GM23248 (cell line): ENCODE measurements around the gene MFSD2B. TPM values are rescaled to one million over a fixed set of nuclear protein-coding genes. Genes with fewer than 3 reads are reported as not detected.
"Not testable (repeated sequence)": the region's sequence is repeated elsewhere in the genome, so short reads cannot be mapped to it uniquely, and the experiment has no call there.

Source experiments
- DNase-seq: peaks from one replicate; pipeline ENCODE4 v3.0.0-alpha.2; 2015
- H2AFZ ChIP-seq: fragments of 200-600 bp; sonication (generic); 2 replicates; pipeline ENCODE4 v1.6.1; 2016; ENCODE audit warnings: antibody characterized with exemption
- H3F3A ChIP-seq: fragments of 200-600 bp; sonication (generic); 2 replicates; pipeline ENCODE4 v1.6.1; 2016; ENCODE audit warnings: mild to moderate bottlenecking, antibody characterized with exemption, mixed run types; ENCODE audit not compliant: insufficient read depth
- H3K27ac ChIP-seq: fragments of 200-600 bp; sonication (generic); 2 replicates; pipeline ENCODE4 v1.5.1; 2016; ENCODE audit warnings: mild to moderate bottlenecking
- H3K27me3 ChIP-seq: fragments of 200-600 bp; sonication (generic); replicated peaks from 2 replicates; pipeline ENCODE4 v1.6.1; 2016; ENCODE audit warnings: mild to moderate bottlenecking; ENCODE audit not compliant: insufficient read depth
- H3K36me3 ChIP-seq: fragments of 200-600 bp; sonication (generic); 2 replicates; pipeline ENCODE4 v1.6.1; 2016; ENCODE audit warnings: low read depth, mild to moderate bottlenecking
- H3K4me1 ChIP-seq: fragments of 200-600 bp; sonication (generic); 2 replicates; pipeline ENCODE4 v1.6.1; 2016; ENCODE audit warnings: mild to moderate bottlenecking; ENCODE audit not compliant: insufficient read depth
- H3K4me2 ChIP-seq: fragments of 200-600 bp; sonication (generic); one replicate; pipeline ENCODE4 v1.6.1; 2016; ENCODE audit warnings: mild to moderate bottlenecking; ENCODE audit not compliant: unreplicated experiment
- H3K4me3 ChIP-seq: fragments of 200-600 bp; sonication (generic); 2 replicates; pipeline ENCODE4 v1.5.1; 2016; ENCODE audit warnings: mild to moderate bottlenecking
- H3K79me2 ChIP-seq: fragments of 200-600 bp; sonication (generic); 2 replicates; pipeline ENCODE4 v1.6.1; 2016; ENCODE audit warnings: mild to moderate bottlenecking; ENCODE audit not compliant: insufficient read depth
- H3K9ac ChIP-seq: fragments of 200-600 bp; sonication (generic); 2 replicates; pipeline ENCODE4 v1.6.1; 2016; ENCODE audit warnings: mild to moderate bottlenecking
- H3K9me2 ChIP-seq: fragments of 200-600 bp; sonication (generic); 2 replicates; pipeline ENCODE4 v1.6.1; 2016; ENCODE audit warnings: mixed run types, mild to moderate bottlenecking, moderate library complexity; ENCODE audit not compliant: insufficient read depth
- H3K9me3 ChIP-seq: fragments of 200-600 bp; sonication (generic); one replicate; pipeline ENCODE4 v1.6.1; 2017; ENCODE audit warnings: low read depth
- H4K20me1 ChIP-seq: fragments of 200-600 bp; sonication (generic); 2 replicates; pipeline ENCODE4 v1.6.0; 2016; ENCODE audit not compliant: insufficient read depth
- EZH2 ChIP-seq: fragments of 200-600 bp; sonication (generic); IDR thresholded peaks from 2 replicates; pipeline ENCODE4 v1.6.1; 2018; ENCODE audit warnings: antibody characterized with exemption, mild to moderate bottlenecking; ENCODE audit not compliant: insufficient read depth, poor library complexity, severe bottlenecking
- EZH2phosphoT487 ChIP-seq: fragments of 200-600 bp; sonication (generic); IDR thresholded peaks from 2 replicates; pipeline ENCODE4 v1.6.1; 2018; ENCODE audit warnings: antibody characterized with exemption, moderate library complexity, mild to moderate bottlenecking, low read depth; ENCODE audit not compliant: insufficient read depth
- WGBS, 2 experiments: methylation state at CpG; one replicate each; pipeline ENCODE4 v1.1.6; 2015 to 2017; ENCODE audit warnings: low lambda C conversion rate in 2 of 2, low coverage in 1 of 2; ENCODE audit errors: missing lambda C conversion rate in 2 of 2; 5-methylcytosine and 5-hydroxymethylcytosine counted together
- in situ Hi-C: fragments of 300-500 bp; cut with MboI; formaldehyde crosslinking; loops from 2 replicates; pipeline ENCODE4 v1.15.0; 2020
- polyA plus RNA-seq: library from polyadenylated mRNA; unstranded; fragments of >200 nt; fragmentation: Nextera tagmentation; extraction: Ambion mirVana; gene quantifications from 2 replicates; pipeline ENCODE4 v1.2.1, GENCODE V29; 2016
- total RNA-seq: library from RNA; depleted of rRNA; stranded (reverse); fragments of >200 nt; shearing (Covaris generic); gene quantifications from 2 replicates; pipeline ENCODE4 v1.2.3, GENCODE V29; 2014

The MFSD2B gene
- total and polyA plus RNA-seq, 2 experiments from 2014 or later, result under 0.01 to 0.58 TPM

DNA sequence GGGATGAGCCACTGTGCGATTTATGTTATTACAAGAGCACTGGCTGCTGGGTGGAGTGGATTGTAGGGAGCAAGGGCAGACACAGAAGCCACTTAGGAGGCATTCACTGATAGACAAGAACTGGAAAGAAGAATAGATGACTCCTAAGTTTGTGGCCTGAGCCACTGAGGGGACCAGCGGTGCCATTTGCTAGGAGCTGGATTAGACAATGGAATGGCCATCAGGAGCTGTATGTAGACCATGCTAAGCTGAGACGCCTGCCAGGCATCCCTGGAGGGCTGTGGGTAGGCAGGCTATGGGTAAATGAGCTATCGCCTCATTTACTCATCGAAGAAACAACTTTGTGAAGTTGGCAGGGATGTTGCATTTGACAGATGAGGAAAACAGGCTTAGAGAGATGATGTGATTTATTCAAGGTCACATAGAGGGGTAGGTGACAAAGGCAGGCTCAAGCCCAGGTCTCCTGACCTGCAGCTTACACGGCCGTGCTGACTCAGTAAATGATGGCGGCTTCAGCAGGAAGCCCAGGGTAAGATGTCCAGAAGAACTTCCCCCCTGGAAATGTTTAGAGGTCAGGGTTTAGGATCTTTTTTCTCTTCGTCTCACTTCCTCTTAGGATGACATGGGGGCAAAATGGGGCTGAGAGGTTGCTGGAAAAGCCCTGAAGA, 2.8 kb downstream of the MFSD2B start:
- H4K20me1 ChIP-seq, result no peaks in the 10 kb centered on the region
- H3K36me3 ChIP-seq, result no peaks in the 10 kb centered on the region
- no peaks in the 10 kb centered on the region for H3F3A ChIP-seq
- no peak overlapping the region for H3K27ac ChIP-seq
- no peak overlapping the region for H3K9ac ChIP-seq
- peaks cover 15% of the 10 kb centered on the region for H3K4me1 ChIP-seq
- no peaks in the 10 kb centered on the region; the same call in 1 of the 2 replicates for H3K27me3 ChIP-seq
- no peaks in the 10 kb centered on the region for H3K9me2 ChIP-seq
- no peak for TF ChIP-seq EZH2phosphoT487
- no peak for TF ChIP-seq EZH2
- no peaks in the 10 kb centered on the region for H3K79me2 ChIP-seq
- H2AFZ ChIP-seq, result no peak overlapping the region
- H3K4me3 ChIP-seq, result no peak overlapping the region
- no peak overlapping the region for H3K4me2 ChIP-seq
- H3K9me3 ChIP-seq, result no peaks in the 10 kb centered on the region
- DNase-seq, result no peak
- WGBS, 2 experiments, result 81 to 84% methylated on average over 9 of the region's 9 CpGs
- in situ Hi-C loops, result no loop called here

DNA sequence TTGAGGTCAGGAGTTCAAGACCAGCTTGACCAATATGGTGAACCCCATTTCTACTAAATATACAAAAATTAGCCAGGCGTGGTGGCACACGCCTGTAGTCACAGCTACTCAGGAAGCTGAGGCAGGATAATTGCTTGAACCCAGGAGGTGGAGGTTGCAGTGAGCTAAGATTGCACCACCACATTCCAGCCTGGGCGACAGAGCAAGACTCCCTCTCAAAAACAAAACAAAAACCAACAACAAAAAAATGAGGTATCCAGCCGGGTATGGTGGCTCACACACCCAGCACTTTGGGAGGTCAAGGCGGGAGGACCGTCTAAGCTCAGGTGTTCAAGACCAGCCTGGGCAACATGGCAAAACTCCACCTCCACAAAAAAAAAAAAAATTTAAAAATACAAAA, 5.0 kb downstream of the MFSD2B start:
- H3K27ac ChIP-seq, result peak overlapping the region; percentile 13; the same call in 1 of the 2 replicates
- not testable (repeated sequence) for DNase-seq

DNA sequence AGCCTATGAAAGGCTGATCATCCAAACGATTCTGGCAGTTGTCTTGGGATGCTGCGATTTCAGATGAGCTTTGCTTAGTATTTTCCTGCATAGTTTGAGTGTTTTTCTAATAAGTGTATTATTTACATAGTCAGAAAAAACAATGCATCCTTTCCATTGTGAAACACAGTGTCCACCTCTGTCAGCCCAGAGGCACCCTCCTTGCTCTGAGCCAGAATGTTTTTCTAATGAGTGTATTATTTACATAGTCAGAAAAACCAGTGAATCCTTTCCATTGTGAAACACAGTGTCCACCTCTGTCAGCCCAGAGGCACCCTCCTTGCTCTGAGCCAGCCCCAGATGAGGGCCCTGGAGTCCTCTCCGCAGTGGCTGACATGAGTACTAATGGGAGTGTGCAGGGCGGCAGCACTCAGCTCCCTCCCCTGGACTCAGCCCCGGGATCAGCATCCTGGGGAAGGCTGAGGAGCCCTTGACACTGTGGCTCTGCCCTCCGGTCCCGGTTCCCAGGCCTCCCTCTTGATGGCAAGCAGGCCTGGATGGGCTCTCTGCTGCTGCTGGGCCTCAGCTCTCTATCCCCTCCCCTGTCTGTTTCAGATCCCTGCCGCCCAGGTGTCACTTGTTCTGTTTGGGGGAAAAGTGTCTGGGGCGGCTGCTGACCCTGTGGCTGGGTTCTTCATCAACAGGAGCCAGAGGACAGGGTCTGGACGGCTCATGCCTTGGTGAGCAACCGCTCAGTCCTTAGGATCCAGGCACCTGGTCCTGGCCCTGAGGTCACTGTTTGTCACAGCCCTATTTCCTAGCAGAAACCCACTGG, 5.9 kb downstream of the MFSD2B start:
- H3K79me2 ChIP-seq, result no peaks in the 10 kb centered on the region
- 48 to 52% methylated on average over 10 to 11 of the region's 11 CpGs for WGBS, 2 experiments
- H3K4me3 ChIP-seq, result no peak overlapping the region
- no peaks in the 10 kb centered on the region for H3K9me2 ChIP-seq
- H4K20me1 ChIP-seq, result no peaks in the 10 kb centered on the region
- H3K4me2 ChIP-seq, result peak overlapping the region; percentile 24
- no peak for TF ChIP-seq EZH2
- no peak for TF ChIP-seq EZH2phosphoT487
- no peaks in the 10 kb centered on the region for H3K9me3 ChIP-seq
- peak overlapping the region; percentile 47 for H3K27ac ChIP-seq
- H3K36me3 ChIP-seq, result no peaks in the 10 kb centered on the region
- H3K4me1 ChIP-seq, result peaks cover 15% of the 10 kb centered on the region
- in situ Hi-C loops, result no loop called here
- DNase-seq, result peak; percentile 75
- peak overlapping the region; percentile 30; the same call in 1 of the 2 replicates for H3K9ac ChIP-seq
- no peaks in the 10 kb centered on the region for H3F3A ChIP-seq
- H2AFZ ChIP-seq, result 0 out of 2 replicates have a peak overlapping the region, but pooled peaks have one; percentile 32
- no peaks in the 10 kb centered on the region; the same call in 1 of the 2 replicates for H3K27me3 ChIP-seq

More for the DNA sequence above, 5.0 kb downstream of the MFSD2B start:
- H4K20me1 ChIP-seq, H3K27me3 ChIP-seq, H3K9ac ChIP-seq, H3F3A ChIP-seq, in situ Hi-C loops, H2AFZ ChIP-seq, H3K9me2 ChIP-seq, H3K36me3 ChIP-seq, H3K79me2 ChIP-seq, H3K4me3 ChIP-seq, H3K9me3 ChIP-seq: not testable (repeated sequence)
- Histone ChIP-seq H3K4me1 (peaks cover 15% of the 10 kb centered on the region), H3K4me2 (peak overlapping the region; percentile 24)
- 85 to 91% methylated on average over 6 of the region's 6 CpGs for WGBS, 2 experiments

DNA sequence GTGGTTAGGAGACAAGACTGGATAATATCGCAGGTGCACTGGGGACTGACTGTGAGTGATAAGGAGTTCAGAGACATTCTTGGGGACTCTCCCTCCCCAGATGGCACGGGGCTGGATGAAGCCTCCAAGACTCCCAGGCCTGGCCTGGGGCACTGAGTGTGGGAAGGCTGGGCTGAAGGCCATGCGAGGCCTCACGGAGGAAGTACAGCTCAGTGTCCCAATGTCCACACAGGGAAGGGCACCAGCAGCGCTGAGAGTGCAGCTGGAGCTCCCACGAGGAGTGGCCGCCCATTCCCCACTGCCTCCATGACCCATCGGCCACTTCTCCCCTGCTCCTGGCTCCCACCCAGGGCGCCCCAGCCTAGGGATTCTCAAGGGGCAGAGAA, 6.5 kb downstream of the MFSD2B start:
- TF ChIP-seq EZH2, result no peak
- no peak for TF ChIP-seq EZH2phosphoT487
- peak overlapping the region; percentile 47; the same call in 1 of the 2 replicates for H3K27ac ChIP-seq
- 95 to 96% methylated on average over 9 of the region's 9 CpGs for WGBS, 2 experiments
- H3K36me3 ChIP-seq, result no peaks in the 10 kb centered on the region
- no peak overlapping the region; the same call in 1 of the 2 replicates for H3K9ac ChIP-seq
- no peak overlapping the region for H2AFZ ChIP-seq
- no peaks in the 10 kb centered on the region for H3F3A ChIP-seq
- peak; percentile 8 for DNase-seq
- H3K27me3 ChIP-seq, result no peaks in the 10 kb centered on the region; the same call in 1 of the 2 replicates
- H4K20me1 ChIP-seq, result no peaks in the 10 kb centered on the region
- H3K79me2 ChIP-seq, result no peaks in the 10 kb centered on the region
- H3K4me3 ChIP-seq, result no peak overlapping the region
- no peaks in the 10 kb centered on the region for H3K9me2 ChIP-seq
- in situ Hi-C loops, result no loop called here
- H3K4me1 ChIP-seq, result peaks cover 15% of the 10 kb centered on the region
- H3K9me3 ChIP-seq, result no peaks in the 10 kb centered on the region
- no peak overlapping the region for H3K4me2 ChIP-seq
